Stimulated activated CD4-positive, alpha-beta T cell treated with anti-CD3 and anti-CD28 coated beads, Interleukin-4, amount 100 ng/mL, for 24 hours (primary cell): ENCODE data around the gene BMPR1A.
"Not testable (repeated sequence)": the region's sequence is repeated elsewhere in the genome, so short reads cannot be mapped to it uniquely, and the experiment has no call there.

Experiments used
- DNase-seq: peaks from one replicate; pipeline ENCODE4 v3.0.0-alpha.2; 2020

BMPR1A gene

GRCh38 chr10:86943316-86944030 lies 187.1 kb downstream of the BMPR1A start:
- DNase-seq: no peak

DNA sequence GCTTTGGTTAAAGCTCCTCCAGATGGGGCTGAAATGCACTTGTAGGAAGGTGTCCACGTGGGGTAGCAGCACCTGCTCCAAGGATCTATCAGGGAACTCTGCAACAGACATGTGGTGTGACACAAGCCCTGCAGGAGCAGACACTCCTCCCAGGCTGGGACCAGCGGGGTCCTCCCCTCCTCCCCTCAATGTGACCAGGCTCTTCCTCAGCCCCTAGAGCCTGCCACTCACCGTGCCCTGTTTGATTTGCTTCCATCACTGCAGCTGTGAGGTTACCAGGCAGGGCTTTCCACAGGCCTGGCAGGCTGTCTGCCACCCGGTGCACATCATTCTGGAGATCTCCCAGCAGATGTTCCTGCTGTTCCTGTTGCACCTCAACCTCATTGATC lies 187.6 kb downstream of the BMPR1A start:
- DNase-seq: no peak

- no peak for DNase-seq
Measured at GRCh38 chr10:86944471-86944870, 188.1 kb downstream of the BMPR1A start.

- DNase-seq: no peak
Measured at GRCh38 chr10:86944907-86945306, 188.5 kb downstream of the BMPR1A start.

- DNase-seq: peak; percentile 2
Measured at GRCh38 chr10:86945361-86946212, 189.2 kb downstream of the BMPR1A start.

- DNase-seq: no peak
Measured at GRCh38 chr10:86946213-86947155, 190.1 kb downstream of the BMPR1A start.

DNA sequence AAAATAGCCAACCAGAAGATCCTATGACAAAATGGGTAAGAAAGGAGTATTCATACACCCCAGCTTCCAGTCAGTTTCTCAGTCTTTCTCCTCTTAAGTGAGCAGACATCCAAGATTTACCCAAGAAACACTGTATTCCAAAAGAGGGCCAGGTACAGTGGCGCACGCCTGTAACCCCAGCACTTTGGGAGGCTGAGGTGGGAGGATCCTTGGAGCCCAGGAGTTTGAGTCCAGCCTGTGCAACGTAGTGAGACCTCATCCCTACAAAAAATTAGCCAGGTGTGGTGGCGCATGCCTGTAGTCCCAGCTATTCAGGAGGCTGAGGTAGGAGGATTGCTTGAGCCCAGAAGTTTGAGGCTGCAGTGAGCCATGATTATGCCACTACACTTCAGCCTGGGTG lies 191.4 kb downstream of the BMPR1A start:
- DNase-seq: not testable (repeated sequence)

- no peak for DNase-seq
Measured at GRCh38 chr10:86950349-86950748, 193.9 kb downstream of the BMPR1A start.

- DNase-seq: no peak
Measured at GRCh38 chr10:86951184-86951761, 194.9 kb downstream of the BMPR1A start.

DNA sequence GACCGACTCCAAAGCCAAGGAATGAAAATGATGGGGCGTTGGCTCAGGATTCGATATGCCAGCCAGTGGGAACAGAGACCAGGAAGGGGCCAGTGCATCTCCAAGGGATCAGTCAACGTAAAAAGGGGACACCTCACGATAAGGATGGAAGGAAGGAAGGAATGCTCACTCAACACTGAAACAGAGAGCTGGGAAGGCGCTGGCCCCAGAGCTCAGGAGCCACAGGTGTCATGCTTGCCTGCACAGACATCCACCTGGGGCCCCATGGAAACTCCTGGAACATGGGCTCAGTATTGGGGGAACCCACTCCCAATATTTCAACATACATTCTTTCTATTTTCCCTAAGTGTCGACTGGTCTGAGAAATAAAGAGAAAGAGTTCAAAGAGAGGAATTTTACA lies 195.7 kb downstream of the BMPR1A start:
- no peak for DNase-seq

DNA sequence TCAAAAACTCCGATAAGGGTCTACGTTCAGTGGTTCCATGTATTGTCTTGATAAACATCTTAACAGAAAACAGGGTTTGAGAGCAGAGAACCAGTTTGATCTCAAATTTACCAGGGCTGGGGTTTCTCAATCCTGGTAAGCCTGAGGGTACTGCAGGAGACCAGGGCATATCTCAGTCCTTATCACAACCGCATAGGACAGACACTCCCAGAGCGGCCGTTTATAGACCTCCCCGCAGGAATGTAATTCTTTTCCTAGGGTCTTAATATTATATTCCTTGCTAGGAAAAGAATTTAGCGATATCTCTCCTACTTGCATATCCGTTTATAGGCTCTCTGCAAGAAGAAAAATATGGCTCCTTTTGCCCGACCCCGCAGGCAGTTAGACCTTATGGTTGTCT lies 196.3 kb downstream of the BMPR1A start:
- not testable (repeated sequence) for DNase-seq

DNA sequence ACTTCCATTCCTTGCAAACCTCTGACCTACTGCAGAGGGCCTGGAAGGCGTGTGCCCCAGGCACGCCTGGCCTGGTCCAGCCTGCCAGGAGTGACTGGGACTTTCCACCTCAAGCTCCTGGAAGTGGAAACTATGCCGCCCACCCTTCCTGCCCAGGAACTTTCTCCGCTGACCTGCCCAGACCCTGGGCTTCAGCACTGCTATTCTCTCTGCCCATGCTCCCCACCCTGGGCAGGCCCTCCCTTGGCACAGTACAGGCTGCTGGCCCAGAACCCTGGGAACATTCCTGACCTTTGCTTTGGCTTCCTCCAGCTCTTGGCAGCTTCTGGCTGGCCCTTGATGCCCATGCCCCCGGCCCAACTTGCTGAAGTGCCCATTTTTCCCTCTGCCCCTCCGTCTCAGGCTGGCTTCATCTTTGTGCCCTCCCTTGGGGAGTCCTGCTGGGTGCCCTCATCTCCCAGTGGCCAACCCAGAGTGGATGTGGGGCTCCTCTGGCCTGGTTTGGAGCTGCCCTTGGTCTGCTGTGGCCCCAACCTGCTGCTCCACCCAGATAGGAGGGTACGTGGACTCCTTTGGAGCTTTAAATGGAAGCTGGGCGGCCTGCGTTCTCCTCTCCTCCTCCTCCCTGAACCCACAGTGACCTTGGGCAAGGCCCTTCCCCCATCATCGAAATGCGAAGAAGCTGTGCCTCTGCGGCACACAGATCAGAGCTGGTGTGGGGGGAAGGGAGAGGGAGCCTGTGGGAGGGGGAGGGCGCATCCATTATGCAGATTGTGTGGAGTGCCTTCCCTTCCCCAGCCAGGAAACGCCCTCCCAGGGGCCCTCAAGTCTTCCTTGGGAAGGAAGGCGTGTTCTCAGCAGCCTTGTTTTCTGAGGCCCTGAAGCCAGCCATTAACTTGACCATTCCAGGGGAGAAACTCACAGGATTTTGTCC lies 197.6 kb downstream of the BMPR1A start:
- no peak for DNase-seq

DNA sequence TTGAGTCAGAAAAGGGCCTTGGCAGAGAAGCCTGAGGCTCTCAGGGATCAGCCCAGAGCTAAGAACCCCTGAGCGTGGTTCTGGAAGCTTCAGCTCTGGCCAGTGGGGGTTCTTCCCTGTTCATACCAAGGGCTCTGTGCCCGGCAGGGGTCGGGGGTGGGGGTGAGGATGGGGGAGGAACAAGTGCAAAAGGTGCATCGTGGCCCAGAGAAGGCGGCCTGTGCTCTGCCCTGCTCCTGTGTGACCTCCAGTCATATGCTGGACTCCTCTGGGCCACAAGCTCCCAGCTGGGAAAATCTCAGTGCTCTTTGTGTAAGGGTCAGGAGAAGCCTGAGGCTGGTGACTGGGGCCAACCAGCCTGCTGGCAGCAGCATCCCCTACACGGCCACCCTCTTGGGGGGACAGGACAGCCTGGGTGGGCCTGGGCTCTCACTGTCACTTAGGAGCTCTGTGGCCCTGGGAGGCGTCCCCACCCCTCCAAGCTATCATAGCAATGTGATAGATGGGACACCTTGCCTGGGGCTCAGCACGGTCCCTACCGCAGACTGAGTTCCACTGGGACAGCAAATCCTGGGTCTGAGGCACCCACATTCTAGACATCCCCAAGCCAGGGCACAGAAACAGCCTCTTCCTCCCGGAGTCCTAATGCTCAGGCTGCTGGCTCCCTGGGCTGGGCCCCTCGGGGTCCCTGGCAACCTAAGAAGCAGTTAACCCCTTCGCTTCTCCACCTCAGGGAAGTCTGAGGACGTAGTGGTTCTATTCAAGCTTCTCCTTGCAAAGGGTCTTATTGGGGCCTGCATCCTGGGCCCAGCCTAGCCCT lies 198.5 kb downstream of the BMPR1A start:
- DNase-seq: no peak

- DNase-seq: no peak
Measured at GRCh38 chr10:86955501-86956194, 199.2 kb downstream of the BMPR1A start.

- DNase-seq: no peak
Measured at GRCh38 chr10:86956195-86956847, 199.9 kb downstream of the BMPR1A start.

DNA sequence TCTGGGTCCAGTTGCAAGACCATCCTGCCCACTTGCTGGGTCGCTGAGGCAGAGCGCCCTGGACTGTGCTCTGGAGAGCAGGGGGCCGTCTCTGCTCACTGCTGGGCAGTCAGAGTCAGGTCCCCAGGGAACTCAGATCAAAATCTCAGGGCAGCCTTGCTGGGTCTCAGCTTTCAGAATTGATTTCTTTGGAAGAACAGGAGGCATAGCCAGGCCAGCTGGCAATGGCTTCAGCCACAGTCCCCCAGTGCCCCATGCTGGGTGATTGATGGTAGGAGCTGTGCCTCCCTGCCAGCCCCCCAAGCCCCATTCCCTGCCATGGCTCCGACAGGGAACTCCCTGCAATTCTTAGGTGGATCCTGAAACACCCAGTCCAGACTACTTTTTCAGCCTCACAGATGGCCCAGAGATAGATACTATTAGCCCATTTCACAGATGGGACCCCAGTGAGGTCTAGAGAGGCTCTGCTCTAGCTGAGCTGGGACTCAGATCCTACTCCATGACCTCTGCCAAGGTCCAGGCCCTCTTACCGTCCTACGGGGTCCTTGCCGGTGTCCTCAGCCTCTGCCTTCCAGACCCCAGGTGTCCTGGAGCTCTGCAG lies 200.5 kb downstream of the BMPR1A start:
- DNase-seq: no peak

- DNase-seq: no peak
Measured at GRCh38 chr10:86957471-86958115, 201.2 kb downstream of the BMPR1A start, which contains the start of gene MMRN2. Gene MMRN2, minus strand, starts transcription at chr10:86957615. Its CDS starts 74 bp downstream, at chr10:86957541.
